H1 (cell line): ENCODE data around the gene ZNF408. TPM values are rescaled to one million over a fixed set of nuclear protein-coding genes. Genes with fewer than 3 reads are reported as not detected.

ENCODE experiments used
- CTCF ChIA-PET: fragments of 300-600 bp; sonication (Branson Sonifier 250); formaldehyde crosslinking; loops from one replicate; lab custom pipeline; 2021; ENCODE audit not compliant: partially characterized antibody; lab: Charles Lee
- POLR2A ChIA-PET: fragments of 300-600 bp; sonication (Branson Sonifier 250); formaldehyde crosslinking; loops from one replicate; lab custom pipeline; 2021; ENCODE audit warnings: inconsistent platforms; ENCODE audit not compliant: partially characterized antibody; lab: Charles Lee
- DNase-seq, 2 experiments: peaks; one replicate each; pipeline versions ENCODE4 v3.0.0 to v3.0.0-alpha.2; 2010 to 2022; ENCODE audit warnings: low spot score in 2 of 2, low read depth in 1 of 2, mixed read lengths in 1 of 2
- FAIRE-seq: peaks from 2 replicates; lab custom pipeline; 2011; peaks lifted over from hg19 to GRCh38; lab: Jason Lieb, UNC
- H2AFZ ChIP-seq: 2 replicates; pipeline ENCODE4 v1.8.1; 2012; ENCODE audit warnings: low read length, inconsistent platforms
- H2AK5ac ChIP-seq: 2 replicates; pipeline ENCODE4 v1.6.1; 2013; ENCODE audit warnings: low read depth, low read length
- H2BK120ac ChIP-seq: replicated peaks from 2 replicates; pipeline ENCODE3; 2013; ENCODE audit warnings: low read depth, low read length, inconsistent platforms
- H2BK12ac ChIP-seq: 2 replicates; pipeline ENCODE4 v1.6.1; 2013; ENCODE audit warnings: low read depth, low read length
- H2BK15ac ChIP-seq: 2 replicates; pipeline ENCODE4 v1.6.1; 2013; ENCODE audit warnings: low read length
- H2BK20ac ChIP-seq: 2 replicates; pipeline ENCODE4 v1.6.1; 2013; ENCODE audit warnings: low read length
- H2BK5ac ChIP-seq: 2 replicates; pipeline ENCODE4 v1.6.1; 2013; ENCODE audit warnings: low read depth, low read length
- H3K14ac ChIP-seq: 2 replicates; pipeline ENCODE4 v1.6.1; 2013; ENCODE audit warnings: inconsistent platforms; ENCODE audit not compliant: insufficient read length
- H3K18ac ChIP-seq: 2 replicates; pipeline ENCODE4 v1.6.1; 2013; ENCODE audit warnings: low read length; ENCODE audit errors: extremely low read depth
- H3K23ac ChIP-seq: 2 replicates; pipeline ENCODE4 v1.6.1; 2013; ENCODE audit warnings: inconsistent platforms; ENCODE audit not compliant: insufficient read length
- H3K23me2 ChIP-seq: 2 replicates; pipeline ENCODE4 v1.6.1; 2013; ENCODE audit warnings: low read depth, low read length
- H3K27ac ChIP-seq: 2 replicates; pipeline ENCODE4 v1.6.1; 2011; ENCODE audit warnings: low read depth, low read length, inconsistent platforms
- H3K27me3 ChIP-seq, 4 experiments: replicated peaks in 1 of 4; 1 replicate in 1 of 4; 2 replicates in 3 of 4; pipeline versions ENCODE4 v1.6.1 to v1.8.1; 2011 to 2013; ENCODE audit warnings: low read length in 3 of 4, mild to moderate bottlenecking in 3 of 4, inconsistent platforms in 2 of 4, mixed read lengths in 2 of 4, moderate library complexity in 1 of 4; ENCODE audit not compliant: control insufficient read depth in 3 of 4, insufficient read depth in 3 of 4; ENCODE audit errors: extremely low read depth in 1 of 4
- H3K36me3 ChIP-seq, 4 experiments: 2 replicates each; pipeline versions ENCODE4 v1.6.1 to v1.8.1; 2011 to 2013; ENCODE audit warnings: mild to moderate bottlenecking in 4 of 4, low read length in 3 of 4, moderate library complexity in 2 of 4, control low read depth in 1 of 4, inconsistent platforms in 1 of 4; ENCODE audit not compliant: insufficient read depth in 4 of 4, control insufficient read depth in 2 of 4
- H3K4ac ChIP-seq: replicated peaks from 2 replicates; pipeline ENCODE3; 2013; ENCODE audit warnings: low read length, low read depth, mixed read lengths, inconsistent platforms; ENCODE audit not compliant: insufficient read length
- H3K4me1 ChIP-seq, 4 experiments: replicated peaks in 1 of 4; 1 replicate in 1 of 4; 2 replicates in 3 of 4; pipeline versions ENCODE4 v1.6.1 to v1.8.1; 2011 to 2013; ENCODE audit warnings: low read length in 3 of 4, inconsistent platforms in 2 of 4, mixed read lengths in 1 of 4; ENCODE audit not compliant: insufficient read depth in 4 of 4, control insufficient read depth in 3 of 4
- H3K4me2 ChIP-seq, 2 experiments: 2 replicates each; pipeline versions ENCODE4 v1.6.1 to v1.8.1; 2011 to 2013; ENCODE audit warnings: low read depth in 2 of 2, low read length in 2 of 2, control low read depth in 1 of 2, inconsistent platforms in 1 of 2, mild to moderate bottlenecking in 1 of 2; ENCODE audit not compliant: insufficient read depth in 1 of 2
- H3K4me3 ChIP-seq, 4 experiments: fragments of 200-600, 300-600 bp in 1 of 4; sonication (generic), shearing (Covaris generic), sonication (Bioruptor Twin) in 1 of 4; 2 replicates each; pipeline versions ENCODE4 v1.5.1 to v1.8.1; 2011 to 2016; ENCODE audit warnings: low read length in 4 of 4, low read depth in 3 of 4, control low read depth in 2 of 4, inconsistent platforms in 2 of 4, mild to moderate bottlenecking in 2 of 4, mixed read lengths in 1 of 4, moderate library complexity in 1 of 4; ENCODE audit not compliant: insufficient read depth in 2 of 4; ENCODE audit errors: extremely low read depth in 1 of 4
- H3K56ac ChIP-seq: replicated peaks from 2 replicates; pipeline ENCODE3; 2013; ENCODE audit warnings: low read depth, mild to moderate bottlenecking, mixed read lengths, low read length, inconsistent platforms; ENCODE audit not compliant: insufficient read length
- H3K79me1 ChIP-seq: 2 replicates; pipeline ENCODE4 v1.6.1; 2013; ENCODE audit warnings: low read depth, low read length, control low read depth
- H3K79me2 ChIP-seq, 2 experiments: 2 replicates each; pipeline versions ENCODE4 v1.6.1 to v1.8.1; 2012 to 2013; ENCODE audit warnings: low read length in 2 of 2, mild to moderate bottlenecking in 2 of 2, inconsistent platforms in 1 of 2; ENCODE audit not compliant: insufficient read depth in 2 of 2, control insufficient read depth in 1 of 2
- H3K9ac ChIP-seq, 4 experiments: replicated peaks in 1 of 4; 1 replicate in 1 of 4; 2 replicates in 3 of 4; pipeline versions ENCODE4 v1.6.1 to v1.8.1; 2011 to 2013; ENCODE audit warnings: low read depth in 3 of 4, low read length in 3 of 4, control low read depth in 2 of 4, mild to moderate bottlenecking in 2 of 4, moderate library complexity in 2 of 4, inconsistent platforms in 1 of 4; ENCODE audit errors: extremely low read depth in 1 of 4
- H3K9me3 ChIP-seq, 2 experiments: 2 replicates each; pipeline versions ENCODE4 v1.6.1 to v1.8.1; 2012 to 2013; ENCODE audit warnings: mild to moderate bottlenecking in 2 of 2, moderate library complexity in 2 of 2, control low read depth in 1 of 2, inconsistent platforms in 1 of 2, low read depth in 1 of 2, low read length in 1 of 2, mixed read lengths in 1 of 2; ENCODE audit not compliant: insufficient read depth in 2 of 2
- H4K20me1 ChIP-seq, 2 experiments: replicated peaks in 1 of 2; 2 replicates each; pipeline versions ENCODE3 to v1.8.1; 2011 to 2013; ENCODE audit warnings: inconsistent platforms in 2 of 2, low read length in 2 of 2, mild to moderate bottlenecking in 1 of 2; ENCODE audit not compliant: insufficient read depth in 2 of 2, control insufficient read depth in 1 of 2
- H4K5ac ChIP-seq: 2 replicates; pipeline ENCODE4 v1.6.1; 2013; ENCODE audit warnings: low read length, low read depth, mixed read lengths, inconsistent platforms; ENCODE audit not compliant: insufficient read length
- H4K8ac ChIP-seq: 2 replicates; pipeline ENCODE4 v1.8.0; 2013; ENCODE audit warnings: mild to moderate bottlenecking, moderate library complexity, low read length, inconsistent platforms; ENCODE audit not compliant: insufficient read depth; ENCODE audit errors: extremely low read depth
- H4K91ac ChIP-seq: replicated peaks from 2 replicates; pipeline ENCODE3; 2013; ENCODE audit warnings: low read length, mixed read lengths, inconsistent platforms; ENCODE audit not compliant: insufficient read length
- ASH2L ChIP-seq: fragments of 200-600, 300-600 bp; sonication (generic); IDR thresholded peaks from one replicate; pipeline ENCODE4 v1.7.1; 2017; ENCODE audit warnings: low read length
- BRCA1 ChIP-seq: IDR thresholded peaks from 2 replicates; pipeline ENCODE4 v1.6.1; 2012; ENCODE audit warnings: low read depth, low read length, improper control_type of control experiment
- CHD1 ChIP-seq: IDR thresholded peaks from 2 replicates; pipeline ENCODE4 v1.6.1; 2012; ENCODE audit warnings: low read depth, low read length, improper control_type of control experiment
- EP300 ChIP-seq, 2 experiments: IDR thresholded peaks; 1 replicate in 1 of 2; 2 replicates in 1 of 2; pipeline ENCODE4 v1.6.1; 2011 to 2012; ENCODE audit warnings: low read depth in 2 of 2, low read length in 2 of 2, mild to moderate bottlenecking in 2 of 2, borderline replicate concordance in 1 of 2, inconsistent platforms in 1 of 2, moderate library complexity in 1 of 2
- GTF2F1 ChIP-seq: IDR thresholded peaks from 2 replicates; pipeline ENCODE4 v1.6.1; 2012; ENCODE audit warnings: low read depth, low read length, improper control_type of control experiment, borderline replicate concordance
- HDAC2 ChIP-seq, 2 experiments: fragments of 300-600 bp in 1 of 2; sonication (generic) in 1 of 2; IDR thresholded peaks; 2 replicates each; pipeline ENCODE4 v1.6.1; 2011 to 2012; ENCODE audit warnings: low read depth in 2 of 2, low read length in 2 of 2, mild to moderate bottlenecking in 2 of 2, moderate library complexity in 2 of 2, borderline replicate concordance in 1 of 2, inconsistent platforms in 1 of 2
- JUN ChIP-seq: IDR thresholded peaks from 2 replicates; pipeline ENCODE4 v1.6.1; 2011; ENCODE audit warnings: low read depth, mild to moderate bottlenecking, improper control_type of control experiment, low read length
- JUND ChIP-seq: IDR thresholded peaks from 2 replicates; pipeline ENCODE4 v1.6.1; 2011; ENCODE audit warnings: mild to moderate bottlenecking, improper control_type of control experiment, low read length
- KDM1A ChIP-seq: fragments of 200-600, 300-600 bp; sonication (generic); IDR thresholded peaks from 2 replicates; pipeline ENCODE4 v1.7.1; 2016; ENCODE audit warnings: mild to moderate bottlenecking, low read length, borderline replicate concordance
- MAFK ChIP-seq: IDR thresholded peaks from 2 replicates; pipeline ENCODE4 v1.6.1; 2012; ENCODE audit warnings: low read depth, mild to moderate bottlenecking, improper control_type of control experiment, low read length
- MAX ChIP-seq: IDR thresholded peaks from 2 replicates; pipeline ENCODE4 v1.6.1; 2012; ENCODE audit warnings: inconsistent platforms
- SP1 ChIP-seq: IDR thresholded peaks from 2 replicates; pipeline ENCODE4 v1.6.1; 2011; ENCODE audit warnings: low read depth, low read length
- TAF1 ChIP-seq: IDR thresholded peaks from 2 replicates; pipeline ENCODE4 v1.6.1; 2011; ENCODE audit warnings: mild to moderate bottlenecking, low read depth, low read length
- WGBS, 2 experiments: shearing (Covaris generic) in 1 of 2; methylation state at CpG; one replicate each; pipeline versions ENCODE4 v1.1.6 to v1.1.7; 2013 to 2015; ENCODE audit warnings: low lambda C conversion rate in 2 of 2, mixed read lengths in 2 of 2, inconsistent platforms in 1 of 2, low coverage in 1 of 2, missing lambda C conversion rate in 1 of 2; ENCODE audit not compliant: insufficient replicate concordance in 2 of 2, insufficient coverage in 1 of 2, insufficient read length in 1 of 2; ENCODE audit errors: extremely low coverage in 1 of 2, missing lambda C conversion rate in 1 of 2; 5-methylcytosine and 5-hydroxymethylcytosine counted together
- polyA plus RNA-seq, 7 experiments: library from polyadenylated mRNA; depleted of rRNA in 3 of 7; stranded (reverse) in 5 of 7; unstranded in 2 of 7; fragments of >200 nt in 5 of 7; fragments of 200-250 nt in 2 of 7; gene quantifications; 1 replicate in 5 of 7; 2 replicates in 1 of 7; 4 replicates in 1 of 7; pipeline versions ENCODE4 v1.2.1 to v1.2.3, GENCODE V29; 2011 to 2013; ENCODE audit warnings: missing spikeins in 2 of 7, mixed read lengths in 2 of 7
- total RNA-seq: library from RNA; stranded (reverse); fragmentation: NEBNext Ultra II Directional; extraction: Animal tissue kit (Norgen Biotek cat#: 25700); gene quantifications from 2 replicates; pipeline ENCODE4 v1.2.1, GENCODE V29; 2021

The ZNF408 gene
- total and polyA plus RNA-seq, 2 of the 8 experiments (the other 6 are each of a cell fraction or from before 2014, with no cell fraction given), result 10.7 to 11.0 TPM

GRCh38 chr11:46698597-46698996, 2.2 kb upstream of the ZNF408 start:
- Histone ChIP-seq H3K4me3 (no peak overlapping the region), H4K91ac (no peak overlapping the region), H3K36me3 (peaks cover 6 to 20% (median 16%) of the 10 kb centered on the region in 4 experiments; a peak in 7 of 8 replicates), H2BK5ac (no peak overlapping the region), H2AFZ (no peak overlapping the region), H3K14ac (no peak overlapping the region)
- TF ChIP-seq SP1, result no peak
- TF ChIP-seq TAF1, result no peak
- TF ChIP-seq MAX, result no peak
- no peak for TF ChIP-seq GTF2F1
- TF ChIP-seq MAFK, result no peak
- TF ChIP-seq EP300 (IDR thresholded peaks at IDR 0.05; ENCODE audit: borderline replicate concordance in 1 of 2, low read depth in 2 of 2, low read length in 2 of 2), result no peak
- no peak for TF ChIP-seq BRCA1
- no peak for TF ChIP-seq ASH2L
- no peak for TF ChIP-seq HDAC2 (IDR thresholded peaks at IDR 0.05; ENCODE audit: borderline replicate concordance in 1 of 2, low read depth in 2 of 2, low read length in 2 of 2)
- no peak for TF ChIP-seq KDM1A
- no peak for TF ChIP-seq CHD1
- no peak for TF ChIP-seq JUND
- TF ChIP-seq JUN, result no peak
- TF ChIP-seq, all 59 proteins: peak for 0
- H3K27ac ChIP-seq, result no peak overlapping the region
- H2BK12ac ChIP-seq, result no peak overlapping the region
- H3K27me3 ChIP-seq, result no peaks in the 10 kb centered on the region
- H3K4ac ChIP-seq, result no peak overlapping the region
- no peaks in the 10 kb centered on the region for H3K9me3 ChIP-seq
- no peak for FAIRE-seq
- no peak overlapping the region for H3K9ac ChIP-seq
- no peak for DNase-seq
- POLR2A ChIA-PET, result interaction anchor here (1.1 to 3.1 kb wide), 3 partner anchors 11 to 27 kb away, joined by 4 to 21 read pairs (median 5); no protein-coding TSS in a partner anchor
- WGBS, 2 experiments, result 92% methylated on average over 1 of the region's 1 CpG; no CpG with 5 or more reads in 1 of the 2 experiments
- H3K79me2 ChIP-seq, result peaks cover 3 to 16% of the 10 kb centered on the region in 2 experiments; a peak in 2 of 4 replicates
- peaks cover 9% of the 10 kb centered on the region; the same call in 1 of the 2 replicates for H3K23me2 ChIP-seq
- no peak overlapping the region for H3K4me2 ChIP-seq
- no peaks in the 10 kb centered on the region; a peak in 4 of 7 replicates for H3K4me1 ChIP-seq
- H3K18ac ChIP-seq, result no peak overlapping the region
- peaks cover 0 to 2% of the 10 kb centered on the region in 2 experiments for H4K20me1 ChIP-seq
- H2BK20ac ChIP-seq, result no peak overlapping the region
- no peak overlapping the region for H2BK15ac ChIP-seq
- H4K8ac ChIP-seq, result no peak overlapping the region
- CTCF ChIA-PET, result interaction anchor here (0.6 to 2.3 kb wide), 2 partner anchors 24 to 169 kb away, joined by 3 to 5 read pairs; no protein-coding TSS in a partner anchor
- H2AK5ac ChIP-seq, result no peak overlapping the region
- H3K23ac ChIP-seq, result no peak overlapping the region
- no peak overlapping the region for H2BK120ac ChIP-seq
- H3K56ac ChIP-seq, result no peak overlapping the region
- H3K79me1 ChIP-seq, result no peaks in the 10 kb centered on the region
- no peak overlapping the region for H4K5ac ChIP-seq
